ENCODE measurements around the gene LIPG. TPM values are rescaled to one million over a fixed set of nuclear protein-coding genes. Genes with fewer than 3 reads are reported as not detected.

LIPG gene
- total RNA-seq, 1 donor from 2014 or later = 0.88 TPM

DNA sequence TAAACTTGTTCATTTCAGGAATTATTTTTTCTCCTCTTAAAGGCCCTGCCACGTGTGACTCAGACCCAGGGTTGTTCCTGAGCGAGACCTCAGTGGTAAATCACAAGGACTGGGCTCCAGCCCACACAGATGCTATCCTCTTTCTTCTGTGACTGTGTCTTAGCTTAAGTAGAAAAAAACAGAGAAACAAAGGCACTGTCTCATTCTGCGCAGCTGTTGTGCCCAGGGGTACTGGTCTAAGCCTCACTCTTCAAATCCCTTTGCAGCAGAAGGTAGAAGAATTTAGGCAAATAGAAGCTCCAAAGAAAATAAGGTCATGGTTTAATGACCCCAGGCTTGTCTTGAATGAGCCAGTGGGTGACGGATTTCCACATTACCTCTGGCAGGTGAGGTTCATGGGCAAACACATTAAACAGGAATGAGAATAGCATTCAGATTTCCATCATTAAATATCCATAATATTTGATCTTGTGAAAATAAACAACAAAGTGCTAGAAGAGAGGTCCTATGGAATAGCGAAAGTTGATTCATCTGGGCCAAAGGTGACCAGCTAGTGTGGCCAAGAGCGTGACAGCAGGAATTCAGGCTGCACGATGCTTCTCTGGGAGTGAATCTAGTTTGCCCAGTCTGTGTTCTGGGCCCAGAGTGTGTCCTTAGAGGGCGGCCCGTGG lies 63.3 kb downstream of the LIPG start:
- H3K4me1 Mint-ChIP-seq (ENCODE audit: low read depth) = no peaks in the 10 kb centered on the region
- no peaks in the 10 kb centered on the region for H3K9me3 Mint-ChIP-seq
- intact Hi-C loops (cut with micrococcal nuclease) = no loop called here
- H3K27ac Mint-ChIP-seq = no peak overlapping the region
- no peak for DNase-seq (ENCODE audit: low spot score)
- H3K36me3 Mint-ChIP-seq (ENCODE audit: low read depth) = no peaks in the 10 kb centered on the region
- peaks cover 10% of the 10 kb centered on the region for H3K27me3 Mint-ChIP-seq (ENCODE audit: insufficient read depth)
- no peak overlapping the region for H3K4me3 Mint-ChIP-seq

DNA sequence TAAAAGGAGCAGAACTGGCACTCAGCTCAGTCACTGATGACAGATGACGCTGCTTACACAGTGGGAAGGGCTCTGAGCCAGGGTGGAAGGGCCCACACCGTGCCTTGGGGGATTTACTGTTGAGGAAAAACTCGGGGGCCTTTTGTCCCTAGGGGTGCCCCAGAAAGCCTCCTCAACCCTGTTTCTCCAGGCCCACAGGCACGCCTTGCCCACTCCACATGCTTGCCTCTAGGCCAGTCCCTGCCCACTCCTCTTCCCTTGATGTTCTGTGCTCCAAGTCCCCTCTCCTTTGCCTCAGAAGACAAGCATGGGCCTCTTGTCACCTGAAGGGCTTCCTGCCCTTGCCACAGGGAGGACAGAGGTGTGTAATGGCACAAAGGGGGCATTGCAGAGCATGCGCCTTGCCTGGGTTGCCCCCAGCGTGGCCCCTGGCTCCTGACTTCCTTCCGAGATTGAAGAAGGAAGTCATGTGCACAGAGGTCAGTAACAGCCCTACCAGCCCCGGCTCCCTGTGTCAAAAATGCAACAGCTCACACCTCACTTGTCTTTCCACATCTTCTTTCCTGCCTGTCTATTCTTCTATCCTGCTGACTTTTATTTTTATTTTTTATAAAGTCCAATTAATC lies 65.1 kb downstream of the LIPG start:
- no peak for DNase-seq (ENCODE audit: low spot score)
- no peak overlapping the region for H3K27ac Mint-ChIP-seq
- intact Hi-C loops (cut with micrococcal nuclease) = no loop called here
- no peaks in the 10 kb centered on the region for H3K36me3 Mint-ChIP-seq (ENCODE audit: low read depth)
- no peaks in the 10 kb centered on the region for H3K4me1 Mint-ChIP-seq (ENCODE audit: low read depth)
- no peak overlapping the region for H3K4me3 Mint-ChIP-seq
- no peaks in the 10 kb centered on the region for H3K9me3 Mint-ChIP-seq
- peaks cover under 1% of the 10 kb centered on the region for H3K27me3 Mint-ChIP-seq (ENCODE audit: insufficient read depth)

DNA sequence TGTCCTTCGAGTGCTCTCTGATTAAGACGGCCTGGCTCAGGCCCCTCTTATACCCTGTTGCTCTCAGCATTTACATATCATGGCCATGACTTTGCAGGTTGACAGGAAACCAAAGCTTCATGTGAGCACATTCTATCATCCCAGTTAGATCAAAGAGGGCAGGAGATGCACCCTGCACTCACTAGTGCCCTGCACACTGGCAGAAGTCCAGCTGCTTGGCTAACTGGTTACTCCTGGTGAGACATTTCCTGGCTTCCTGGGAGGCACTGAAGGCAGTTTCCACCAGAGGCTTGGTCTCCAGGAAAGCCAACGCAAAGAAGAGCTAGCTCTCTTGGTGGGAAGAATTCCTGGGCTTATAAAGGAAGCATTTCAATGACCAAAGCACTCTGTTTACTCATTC lies 66.3 kb downstream of the LIPG start:
- Mint-ChIP-seq H3K27me3 (ENCODE audit: insufficient read depth) (no peaks in the 10 kb centered on the region), H3K27ac (no peak overlapping the region), H3K9me3 (no peaks in the 10 kb centered on the region), H3K36me3 (ENCODE audit: low read depth) (no peaks in the 10 kb centered on the region), H3K4me1 (ENCODE audit: low read depth) (no peaks in the 10 kb centered on the region), H3K4me3 (no peak overlapping the region)
- intact Hi-C loops (cut with micrococcal nuclease) = no loop called here
- DNase-seq (ENCODE audit: low spot score) = no peak

DNA sequence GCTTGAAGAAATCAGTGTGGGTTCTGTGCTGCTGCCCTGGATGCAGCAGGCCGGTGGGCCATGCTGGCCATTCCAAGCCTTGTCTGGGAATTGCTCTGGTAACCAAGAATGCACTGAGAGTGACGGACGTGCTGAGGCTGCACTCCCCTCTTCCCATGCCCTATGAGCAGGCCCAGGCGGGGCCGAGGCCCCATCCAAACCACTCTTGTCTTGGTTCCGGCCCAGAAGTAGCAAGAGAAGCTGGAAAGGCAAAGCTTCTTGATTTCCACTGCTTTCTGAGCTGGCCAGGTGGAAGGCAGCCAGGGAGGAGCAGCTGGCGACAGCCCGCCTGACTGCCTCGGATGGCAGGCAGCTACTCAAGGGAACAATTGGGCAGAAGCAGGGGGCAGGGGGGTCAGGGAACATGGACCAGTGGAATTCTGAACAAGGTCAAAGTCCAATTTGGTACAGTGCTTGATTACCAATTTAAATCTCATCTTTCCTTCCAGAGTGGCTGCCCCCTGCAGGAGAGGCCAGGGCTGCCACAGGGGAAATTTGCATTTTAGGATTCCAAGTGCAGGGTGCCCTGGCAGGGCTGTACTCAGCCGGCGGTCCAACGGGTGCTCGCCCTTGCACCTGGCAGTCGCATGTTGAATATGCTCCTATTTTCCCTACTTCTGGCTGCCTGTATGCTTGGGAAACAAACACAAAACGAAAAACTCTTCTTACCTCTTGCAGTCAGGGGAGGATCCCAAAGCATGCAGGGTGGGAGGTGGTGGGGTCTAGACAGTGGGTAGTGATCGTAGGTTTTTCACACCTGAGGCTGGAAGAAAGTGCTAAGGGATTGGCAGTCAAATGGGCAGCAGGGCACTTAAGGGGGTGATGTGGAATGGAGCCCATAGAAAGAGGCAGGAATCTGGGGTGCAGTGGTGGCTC lies 67.3 kb downstream of the LIPG start:
- no peaks in the 10 kb centered on the region for H3K4me1 Mint-ChIP-seq (ENCODE audit: low read depth)
- DNase-seq (ENCODE audit: low spot score) = no peak
- no peaks in the 10 kb centered on the region for H3K36me3 Mint-ChIP-seq (ENCODE audit: low read depth)
- intact Hi-C loops (cut with micrococcal nuclease) = no loop called here
- H3K4me3 Mint-ChIP-seq = no peak overlapping the region
- H3K27me3 Mint-ChIP-seq (ENCODE audit: insufficient read depth) = peaks cover 3% of the 10 kb centered on the region
- H3K9me3 Mint-ChIP-seq = no peaks in the 10 kb centered on the region
- no peak overlapping the region for H3K27ac Mint-ChIP-seq

DNA sequence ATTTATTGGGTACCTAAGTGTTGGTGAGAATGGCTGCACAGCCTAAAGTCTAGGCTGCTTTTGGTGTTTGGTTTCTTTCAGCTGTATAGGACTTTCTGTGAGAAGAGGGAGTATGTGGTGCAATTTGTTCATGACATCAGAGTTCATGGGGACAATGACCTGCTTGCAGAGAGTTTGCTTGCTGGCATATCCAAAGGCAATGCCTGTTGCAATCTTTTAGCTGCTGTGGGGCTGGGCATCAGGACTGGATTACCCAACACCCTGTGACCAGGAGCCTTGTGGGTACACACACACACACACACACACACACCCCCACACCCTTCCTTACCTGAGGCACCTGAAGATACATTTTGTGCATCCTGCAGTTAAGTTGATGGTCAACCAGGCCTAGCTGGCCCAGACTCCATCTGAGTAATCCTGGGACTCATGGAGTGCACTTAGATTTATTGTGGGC lies 68.4 kb downstream of the LIPG start:
- Mint-ChIP-seq H3K9me3 (no peaks in the 10 kb centered on the region), H3K27me3 (ENCODE audit: insufficient read depth) (peaks cover 7% of the 10 kb centered on the region), H3K4me3 (no peak overlapping the region), H3K36me3 (ENCODE audit: low read depth) (no peaks in the 10 kb centered on the region), H3K27ac (no peak overlapping the region), H3K4me1 (ENCODE audit: low read depth) (no peaks in the 10 kb centered on the region)
- no peak for DNase-seq (ENCODE audit: low spot score)
- intact Hi-C loops (cut with micrococcal nuclease) = loop anchor here (10.0 kb wide), 1 partner anchor 225 kb away; no protein-coding TSS in a partner anchor

DNA sequence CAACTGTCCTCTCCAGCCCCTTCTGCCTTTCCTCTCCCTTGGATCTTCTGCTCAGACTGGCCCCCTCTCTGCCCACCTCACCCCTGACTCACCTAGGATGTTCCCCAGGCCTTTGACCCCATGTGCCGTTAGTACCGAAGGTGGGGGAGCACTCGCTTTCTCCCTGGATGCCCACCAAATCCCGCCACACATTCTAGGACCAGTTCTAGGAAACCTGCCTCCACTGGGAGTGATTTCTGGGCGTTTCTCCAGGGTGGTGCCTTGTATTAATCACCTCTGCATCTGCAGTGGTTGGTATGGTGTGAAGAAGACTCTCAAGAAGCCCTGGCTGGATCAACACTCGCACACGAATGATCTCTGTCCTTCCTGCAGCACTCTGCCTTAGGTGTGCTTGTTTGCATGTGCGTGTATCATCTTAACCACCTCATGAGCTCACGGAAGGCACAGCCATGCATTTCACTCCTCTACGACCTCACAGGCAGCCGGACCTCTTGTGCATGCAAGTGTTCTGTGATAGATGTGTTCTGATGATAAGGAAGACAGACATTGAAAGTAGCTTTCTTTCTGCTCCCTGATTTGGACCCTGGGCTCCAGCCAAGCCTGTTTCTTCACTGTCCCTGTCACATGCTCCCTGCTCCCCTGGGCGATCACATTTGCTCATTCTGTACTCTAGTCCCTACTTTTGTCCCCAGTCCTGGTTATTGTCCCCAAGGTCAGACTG lies 69.4 kb downstream of the LIPG start:
- no peaks in the 10 kb centered on the region for H3K36me3 Mint-ChIP-seq (ENCODE audit: low read depth)

DNA sequence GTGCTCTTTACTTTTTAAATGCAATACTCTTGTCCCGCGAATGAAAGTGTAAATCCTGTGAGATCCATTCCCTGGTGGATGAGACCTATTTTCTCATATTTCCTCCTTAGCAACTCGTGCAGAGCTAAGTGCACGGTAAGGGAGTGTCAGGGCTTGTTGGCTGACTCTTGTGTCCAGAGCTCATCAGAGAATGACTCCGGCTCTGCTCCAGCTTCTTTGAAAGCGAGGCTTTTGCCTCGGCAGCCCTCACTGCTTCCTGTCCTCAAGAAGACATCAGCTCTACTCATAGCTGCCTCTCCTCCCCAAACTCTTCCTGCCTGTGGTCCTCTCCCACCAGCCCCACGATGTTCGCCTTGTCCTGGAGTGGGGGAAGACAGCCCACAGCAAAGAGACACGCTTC lies 70.7 kb downstream of the LIPG start:
- no peak for DNase-seq (ENCODE audit: low spot score)
- Mint-ChIP-seq H3K4me3 (no peak overlapping the region), H3K36me3 (ENCODE audit: low read depth) (no peaks in the 10 kb centered on the region), H3K9me3 (no peaks in the 10 kb centered on the region), H3K27me3 (ENCODE audit: insufficient read depth) (peaks cover 7% of the 10 kb centered on the region), H3K27ac (no peak overlapping the region), H3K4me1 (ENCODE audit: low read depth) (no peaks in the 10 kb centered on the region)
- intact Hi-C loops (cut with micrococcal nuclease) = loop anchor here (10.0 kb wide), 1 partner anchor 222 kb away; no protein-coding TSS in a partner anchor

More for the DNA sequence above, 69.4 kb downstream of the LIPG start:
- Mint-ChIP-seq H3K4me1 (ENCODE audit: low read depth) (no peaks in the 10 kb centered on the region), H3K4me3 (no peak overlapping the region), H3K9me3 (no peaks in the 10 kb centered on the region), H3K27ac (no peak overlapping the region), H3K27me3 (ENCODE audit: insufficient read depth) (peaks cover 7% of the 10 kb centered on the region)
- DNase-seq (ENCODE audit: low spot score) = no peak
- intact Hi-C loops (cut with micrococcal nuclease) = loop anchor here (10.0 kb wide), 1 partner anchor 223 kb away; no protein-coding TSS in a partner anchor

DNA sequence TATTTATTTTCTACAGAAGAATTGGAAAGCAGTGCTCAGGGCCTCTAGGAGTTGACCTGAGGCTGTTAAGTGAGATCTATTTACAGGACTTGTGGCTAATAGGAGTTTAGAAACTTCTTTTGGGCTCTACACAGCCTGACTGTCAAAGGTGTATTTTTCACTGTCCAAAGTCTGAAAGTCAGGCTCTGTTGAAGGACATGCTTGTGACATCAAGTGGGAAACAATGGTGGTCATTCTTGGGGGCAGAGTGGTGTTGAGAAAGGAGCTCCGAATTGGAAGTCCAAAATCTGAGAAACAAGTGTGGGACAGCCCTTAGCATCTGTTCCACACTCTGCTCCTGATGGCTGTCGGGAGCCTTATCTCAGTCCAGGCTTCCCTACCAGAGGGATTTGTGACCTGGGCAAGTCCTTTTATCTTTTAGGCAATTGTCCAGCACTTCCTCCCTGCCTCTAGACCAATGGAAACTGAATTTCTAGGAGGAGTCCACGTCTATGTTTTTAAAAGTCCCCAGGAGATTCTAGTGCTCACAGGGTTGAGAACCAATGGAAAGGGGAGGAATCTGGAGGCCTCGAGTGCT lies 76.4 kb downstream of the LIPG start:
- H3K9me3 Mint-ChIP-seq = no peaks in the 10 kb centered on the region
- intact Hi-C loops (cut with micrococcal nuclease) = loop anchor here (10.0 kb wide), 1 partner anchor 217 kb away; no protein-coding TSS in a partner anchor
- H3K27ac Mint-ChIP-seq = no peak overlapping the region
- H3K36me3 Mint-ChIP-seq (ENCODE audit: low read depth) = no peaks in the 10 kb centered on the region
- peaks cover 9% of the 10 kb centered on the region for H3K27me3 Mint-ChIP-seq (ENCODE audit: insufficient read depth)
- no peak overlapping the region for H3K4me3 Mint-ChIP-seq
- DNase-seq (ENCODE audit: low spot score) = no peak
- no peaks in the 10 kb centered on the region for H3K4me1 Mint-ChIP-seq (ENCODE audit: low read depth)

DNA sequence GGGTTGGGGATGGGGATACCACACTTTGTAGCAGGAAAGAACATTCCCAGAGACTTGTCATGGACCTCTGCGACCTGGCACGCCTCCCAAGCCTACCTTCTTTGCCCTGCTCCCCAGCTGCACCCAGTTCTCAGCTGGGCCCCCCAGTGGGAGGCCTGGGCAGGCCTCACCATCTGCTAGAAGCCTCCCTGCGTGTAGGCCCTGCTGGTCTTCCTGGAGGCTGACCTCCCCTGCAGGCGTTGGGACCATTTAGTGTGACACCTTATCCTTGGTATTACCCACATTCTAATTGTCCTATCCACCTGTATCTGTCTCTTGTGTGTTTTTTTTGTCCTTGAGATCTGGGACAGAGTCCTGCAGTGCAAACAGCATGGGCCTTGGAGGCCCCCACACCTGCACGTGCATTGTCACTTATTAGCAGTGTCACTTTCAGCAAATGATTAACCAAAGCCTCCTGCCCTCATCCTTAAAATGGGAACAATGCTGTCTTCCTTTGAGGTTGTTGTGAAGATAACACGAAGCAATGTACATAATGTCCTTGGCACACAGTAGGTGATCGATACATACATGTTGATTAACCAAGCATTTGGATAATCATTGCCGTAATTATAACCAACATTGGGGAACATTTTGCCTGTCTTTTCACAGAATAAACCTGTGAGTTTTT lies 77.2 kb downstream of the LIPG start:
- intact Hi-C loops (cut with micrococcal nuclease) = loop anchor here (10.0 kb wide), 1 partner anchor 216 kb away; no protein-coding TSS in a partner anchor
- Mint-ChIP-seq H3K36me3 (ENCODE audit: low read depth) (no peaks in the 10 kb centered on the region), H3K4me3 (no peak overlapping the region)

DNA sequence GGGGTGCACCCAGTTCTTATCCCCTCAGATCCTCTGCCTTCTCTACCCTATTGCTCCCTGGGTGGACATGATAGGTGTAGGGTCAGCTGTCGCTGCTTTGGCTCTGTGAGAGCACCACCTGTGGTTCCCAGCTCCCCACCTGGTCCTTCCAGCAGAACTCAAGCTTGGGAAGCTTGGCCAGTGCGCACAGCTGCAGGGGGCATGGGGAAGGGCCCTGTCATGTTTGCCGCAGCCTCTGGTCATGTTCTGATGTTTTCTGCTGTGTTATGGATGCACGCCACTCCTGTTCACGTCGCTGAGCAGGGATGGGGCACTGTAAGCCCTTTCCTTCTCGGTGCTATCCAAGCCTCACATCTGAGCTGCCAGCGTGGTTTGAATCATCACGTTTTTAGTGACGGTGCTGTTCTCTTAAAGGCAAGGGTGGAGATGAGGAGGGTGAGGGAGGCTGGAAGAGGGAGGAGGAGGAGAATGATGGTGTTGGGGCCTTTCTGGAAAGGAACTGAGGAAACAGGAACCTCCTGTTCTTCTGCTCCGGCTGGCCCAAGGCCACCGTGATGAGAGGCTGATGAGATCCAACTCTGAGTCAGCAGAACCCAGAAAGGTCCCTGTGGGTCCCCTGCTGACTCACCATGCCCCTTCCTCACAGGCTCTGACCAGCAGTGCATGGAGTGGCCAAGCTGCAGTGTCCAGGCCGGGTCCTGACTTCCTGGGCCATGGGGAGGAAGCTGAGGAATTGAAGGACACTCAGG lies 78.0 kb downstream of the LIPG start:
- H3K4me3 Mint-ChIP-seq = no peak overlapping the region
- DNase-seq (ENCODE audit: low spot score) = no peak
- H3K9me3 Mint-ChIP-seq = no peaks in the 10 kb centered on the region
- peaks cover 2% of the 10 kb centered on the region for H3K27me3 Mint-ChIP-seq (ENCODE audit: insufficient read depth)
- H3K36me3 Mint-ChIP-seq (ENCODE audit: low read depth) = no peaks in the 10 kb centered on the region
- H3K27ac Mint-ChIP-seq = no peak overlapping the region
- intact Hi-C loops (cut with micrococcal nuclease) = loop anchor here (10.0 kb wide), 1 partner anchor 215 kb away; no protein-coding TSS in a partner anchor
- H3K4me1 Mint-ChIP-seq (ENCODE audit: low read depth) = no peaks in the 10 kb centered on the region

More for the DNA sequence above, 77.2 kb downstream of the LIPG start:
- H3K4me1 Mint-ChIP-seq (ENCODE audit: low read depth) = no peaks in the 10 kb centered on the region
- peaks cover 7% of the 10 kb centered on the region for H3K27me3 Mint-ChIP-seq (ENCODE audit: insufficient read depth)
- no peaks in the 10 kb centered on the region for H3K9me3 Mint-ChIP-seq
- no peak overlapping the region for H3K27ac Mint-ChIP-seq
- DNase-seq (ENCODE audit: low spot score) = no peak

DNA sequence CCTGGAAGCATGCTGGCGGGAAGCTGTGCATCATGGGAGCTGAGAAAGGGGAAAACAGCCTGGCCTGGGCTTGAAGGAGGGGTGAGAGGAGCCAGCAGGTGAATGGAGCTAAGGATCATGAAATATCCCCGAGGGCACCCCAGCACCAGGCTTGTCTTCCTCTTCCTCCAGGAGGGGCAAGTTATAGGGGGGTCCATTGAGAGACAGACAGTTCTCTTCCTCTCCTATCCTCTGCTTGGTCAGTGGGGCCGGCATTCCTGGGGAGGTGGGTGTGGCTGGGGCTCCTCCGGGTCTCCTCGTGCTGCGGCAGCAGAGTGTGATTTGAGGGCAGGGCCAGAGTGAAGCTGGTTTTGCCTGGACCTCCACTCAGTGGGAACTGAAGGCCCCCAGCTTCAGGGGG lies 78.9 kb downstream of the LIPG start:
- H3K27me3 Mint-ChIP-seq (ENCODE audit: insufficient read depth) = peaks cover 2% of the 10 kb centered on the region
- intact Hi-C loops (cut with micrococcal nuclease) = no loop called here
- no peak overlapping the region for H3K4me3 Mint-ChIP-seq
- no peaks in the 10 kb centered on the region for H3K4me1 Mint-ChIP-seq (ENCODE audit: low read depth)
- no peak overlapping the region for H3K27ac Mint-ChIP-seq
- H3K36me3 Mint-ChIP-seq (ENCODE audit: low read depth) = no peaks in the 10 kb centered on the region
- no peaks in the 10 kb centered on the region for H3K9me3 Mint-ChIP-seq
- DNase-seq (ENCODE audit: low spot score) = no peak

Measured in activated T-helper 1 cell treated with anti-CD3 and anti-CD28 coated beads, Interleukin-12 subunit alpha, Interleukin-12 subunit beta, Interleukin-2, Interleukin-4 antibody, amounts not matched to agents 30 ng/mL and 10 ng/mL and 1 ng/mL, durations not matched to agents 14 hours and 24 hours and 36 hours (primary cell).